HepG2 (cell line): ENCODE data around the gene CABLES2. TPM values are rescaled to one million over a fixed set of nuclear protein-coding genes. Genes with fewer than 3 reads are reported as not detected.

Experiments used
- CREM ChIP-seq, 2 experiments: sonication (generic) in 1 of 2; formaldehyde crosslinking in 1 of 2; IDR thresholded peaks; 2 replicates each; pipeline versions ENCODE4 v1.4.0 to v1.6.1; 2016 to 2020; ENCODE audit warnings: antibody characterized with exemption in 1 of 2, mild to moderate bottlenecking in 1 of 2, missing genetic modification reagents in 1 of 2
- DNMT1 ChIP-seq: sonication (generic); formaldehyde crosslinking; IDR thresholded peaks from 2 replicates; pipeline ENCODE4 v1.5.1; 2020; ENCODE audit warnings: mild to moderate bottlenecking, missing genetic modification reagents
- EEA1 ChIP-seq: sonication (generic); formaldehyde crosslinking; IDR thresholded peaks from 2 replicates; pipeline ENCODE4 v1.5.1; 2020; ENCODE audit warnings: mild to moderate bottlenecking, missing genetic modification reagents, borderline replicate concordance
- FOSL2 ChIP-seq: sonication (generic); formaldehyde crosslinking; IDR thresholded peaks from 2 replicates; pipeline ENCODE4 v1.4.0; 2020; ENCODE audit warnings: missing genetic modification reagents
- MAFF ChIP-seq: IDR thresholded peaks from 2 replicates; pipeline ENCODE4 v1.6.1; 2011; ENCODE audit warnings: low read depth, low read length, improper control_type of control experiment
- NFE2L1 ChIP-seq: sonication (generic); formaldehyde crosslinking; IDR thresholded peaks from 2 replicates; pipeline ENCODE4 v1.4.0; 2020; ENCODE audit warnings: missing genetic modification reagents, mild to moderate bottlenecking, borderline replicate concordance
- NONO ChIP-seq, 2 experiments: fragments of 450-650 bp in 1 of 2; sonication (generic) in 1 of 2; formaldehyde crosslinking in 1 of 2; IDR thresholded peaks in 1 of 2; conservative IDR thresholded peaks in 1 of 2; 2 replicates each; pipeline versions ENCODE4 v1.6.1 to v1.8.0; 2017 to 2022; ENCODE audit warnings: mild to moderate bottlenecking in 1 of 2, missing genetic modification reagents in 1 of 2, moderate library complexity in 1 of 2
- RXRB ChIP-seq: IDR thresholded peaks from 2 replicates; pipeline ENCODE4 v1.6.1; 2016; ENCODE audit warnings: borderline replicate concordance, missing genetic modification reagents, missing compliant biosample characterization
- STAT5B ChIP-seq: sonication (generic); formaldehyde crosslinking; IDR thresholded peaks from 2 replicates; pipeline ENCODE4 v1.4.0; 2020; ENCODE audit warnings: missing genetic modification reagents
- TCF7L2 ChIP-seq: IDR thresholded peaks from 2 replicates; pipeline ENCODE4 v1.6.1; 2011; ENCODE audit warnings: mild to moderate bottlenecking, low read depth, low read length, moderate library complexity
- TSC22D2 ChIP-seq: sonication (generic); formaldehyde crosslinking; IDR thresholded peaks from 2 replicates; pipeline ENCODE4 v1.5.1; 2020; ENCODE audit warnings: missing genetic modification reagents, mild to moderate bottlenecking, borderline replicate concordance
- XBP1 ChIP-seq: sonication (generic); formaldehyde crosslinking; IDR thresholded peaks from 2 replicates; pipeline ENCODE4 v1.5.0; 2020; ENCODE audit warnings: missing genetic modification reagents
- ZNF235 ChIP-seq: sonication (generic); formaldehyde crosslinking; IDR thresholded peaks from 2 replicates; pipeline ENCODE4 v1.8.1; 2023; ENCODE audit warnings: mild to moderate bottlenecking, missing genetic modification reagents, borderline replicate concordance
- ZNF747 ChIP-seq: sonication (generic); formaldehyde crosslinking; IDR thresholded peaks from 2 replicates; pipeline ENCODE4 v1.8.1; 2023; ENCODE audit warnings: missing genetic modification reagents, mild to moderate bottlenecking, borderline replicate concordance
- ZNF761 ChIP-seq: sonication (generic); formaldehyde crosslinking; conservative IDR thresholded peaks from 2 replicates; pipeline ENCODE4 v1.4.0; 2020; ENCODE audit warnings: mild to moderate bottlenecking, missing genetic modification reagents
- polyA plus RNA-seq, 8 experiments: library from polyadenylated mRNA; depleted of rRNA in 3 of 8; stranded (reverse) in 7 of 8; unstranded in 1 of 8; fragments of >200 nt; fragmentation: Illumina TruSeq in 4 of 8; extraction: Trizol in 4 of 8; gene quantifications; 2 replicates each; pipeline versions ENCODE4 v1.2.1 to v1.2.3, GENCODE V29; 2011 to 2016; ENCODE audit warnings: low read depth in 4 of 8, missing spikeins in 1 of 8, mixed read lengths in 1 of 8; ENCODE audit not compliant: insufficient read depth in 1 of 8
- total RNA-seq, 5 experiments: library from RNA; depleted of rRNA; stranded (reverse); fragments of >200 nt; fragmentation: Illumina TruSeq; extraction: Trizol; gene quantifications; 2 replicates each; pipeline ENCODE4 v1.2.3, GENCODE V29; 2016; ENCODE audit warnings: low read depth in 1 of 5
- TF ChIP-seq, protein P1 (sequence below): sonication (generic); formaldehyde crosslinking; IDR thresholded peaks from 2 replicates; pipeline ENCODE4 v1.4.0; 2020; ENCODE audit warnings: mild to moderate bottlenecking, missing genetic modification reagents
- TF ChIP-seq, protein P2 (sequence below): fragments of 450-650 bp; IDR thresholded peaks from 2 replicates; pipeline ENCODE4 v1.6.1; 2017; ENCODE audit warnings: mild to moderate bottlenecking

CABLES2 gene
- total and polyA plus RNA-seq, 2 of the 13 experiments (the other 11 are each of a cell fraction or from before 2014, with no cell fraction given), result 5.2 to 9.7 TPM

- TF ChIP-seq, protein P1, sequence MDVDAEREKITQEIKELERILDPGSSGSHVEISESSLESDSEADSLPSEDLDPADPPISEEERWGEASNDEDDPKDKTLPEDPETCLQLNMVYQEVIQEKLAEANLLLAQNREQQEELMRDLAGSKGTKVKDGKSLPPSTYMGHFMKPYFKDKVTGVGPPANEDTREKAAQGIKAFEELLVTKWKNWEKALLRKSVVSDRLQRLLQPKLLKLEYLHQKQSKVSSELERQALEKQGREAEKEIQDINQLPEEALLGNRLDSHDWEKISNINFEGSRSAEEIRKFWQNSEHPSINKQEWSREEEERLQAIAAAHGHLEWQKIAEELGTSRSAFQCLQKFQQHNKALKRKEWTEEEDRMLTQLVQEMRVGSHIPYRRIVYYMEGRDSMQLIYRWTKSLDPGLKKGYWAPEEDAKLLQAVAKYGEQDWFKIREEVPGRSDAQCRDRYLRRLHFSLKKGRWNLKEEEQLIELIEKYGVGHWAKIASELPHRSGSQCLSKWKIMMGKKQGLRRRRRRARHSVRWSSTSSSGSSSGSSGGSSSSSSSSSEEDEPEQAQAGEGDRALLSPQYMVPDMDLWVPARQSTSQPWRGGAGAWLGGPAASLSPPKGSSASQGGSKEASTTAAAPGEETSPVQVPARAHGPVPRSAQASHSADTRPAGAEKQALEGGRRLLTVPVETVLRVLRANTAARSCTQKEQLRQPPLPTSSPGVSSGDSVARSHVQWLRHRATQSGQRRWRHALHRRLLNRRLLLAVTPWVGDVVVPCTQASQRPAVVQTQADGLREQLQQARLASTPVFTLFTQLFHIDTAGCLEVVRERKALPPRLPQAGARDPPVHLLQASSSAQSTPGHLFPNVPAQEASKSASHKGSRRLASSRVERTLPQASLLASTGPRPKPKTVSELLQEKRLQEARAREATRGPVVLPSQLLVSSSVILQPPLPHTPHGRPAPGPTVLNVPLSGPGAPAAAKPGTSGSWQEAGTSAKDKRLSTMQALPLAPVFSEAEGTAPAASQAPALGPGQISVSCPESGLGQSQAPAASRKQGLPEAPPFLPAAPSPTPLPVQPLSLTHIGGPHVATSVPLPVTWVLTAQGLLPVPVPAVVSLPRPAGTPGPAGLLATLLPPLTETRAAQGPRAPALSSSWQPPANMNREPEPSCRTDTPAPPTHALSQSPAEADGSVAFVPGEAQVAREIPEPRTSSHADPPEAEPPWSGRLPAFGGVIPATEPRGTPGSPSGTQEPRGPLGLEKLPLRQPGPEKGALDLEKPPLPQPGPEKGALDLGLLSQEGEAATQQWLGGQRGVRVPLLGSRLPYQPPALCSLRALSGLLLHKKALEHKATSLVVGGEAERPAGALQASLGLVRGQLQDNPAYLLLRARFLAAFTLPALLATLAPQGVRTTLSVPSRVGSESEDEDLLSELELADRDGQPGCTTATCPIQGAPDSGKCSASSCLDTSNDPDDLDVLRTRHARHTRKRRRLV (CRISPR knock-in tag), result peak; percentile 59; the same call in 1 of the 2 replicates
- TF ChIP-seq DNMT1 (CRISPR knock-in tag) (peak; percentile 52; the same call in 1 of the 2 replicates), ZNF761 (no peak), STAT5B (no peak), TCF7L2 (no peak), CREM (IDR thresholded peaks at IDR 0.05) (no peak; the same call in 1 of the 2 replicates), CREM (CRISPR knock-in tag; IDR thresholded peaks at IDR 0.05) (no peak), FOSL2 (peak; percentile 61), RXRB (CRISPR knock-in tag) (peak; percentile 66), XBP1 (CRISPR knock-in tag) (no peak), MAFF (0 out of 2 replicates have a peak, but pooled peaks have one; percentile 18), ZNF747 (no peak; the same call in 1 of the 2 replicates), NONO (IDR thresholded peaks at IDR 0.05) (no peak), NONO (CRISPR knock-in tag; conservative IDR thresholded peaks at IDR 0.05) (0 out of 2 replicates have a peak, but pooled peaks have one; percentile 0), EEA1 (no peak), NFE2L1 (CRISPR knock-in tag) (no peak), TSC22D2 (CRISPR knock-in tag) (no peak), ZNF235 (CRISPR knock-in tag) (peak; percentile 38; the same call in 1 of the 2 replicates)
- TF ChIP-seq, protein P2, sequence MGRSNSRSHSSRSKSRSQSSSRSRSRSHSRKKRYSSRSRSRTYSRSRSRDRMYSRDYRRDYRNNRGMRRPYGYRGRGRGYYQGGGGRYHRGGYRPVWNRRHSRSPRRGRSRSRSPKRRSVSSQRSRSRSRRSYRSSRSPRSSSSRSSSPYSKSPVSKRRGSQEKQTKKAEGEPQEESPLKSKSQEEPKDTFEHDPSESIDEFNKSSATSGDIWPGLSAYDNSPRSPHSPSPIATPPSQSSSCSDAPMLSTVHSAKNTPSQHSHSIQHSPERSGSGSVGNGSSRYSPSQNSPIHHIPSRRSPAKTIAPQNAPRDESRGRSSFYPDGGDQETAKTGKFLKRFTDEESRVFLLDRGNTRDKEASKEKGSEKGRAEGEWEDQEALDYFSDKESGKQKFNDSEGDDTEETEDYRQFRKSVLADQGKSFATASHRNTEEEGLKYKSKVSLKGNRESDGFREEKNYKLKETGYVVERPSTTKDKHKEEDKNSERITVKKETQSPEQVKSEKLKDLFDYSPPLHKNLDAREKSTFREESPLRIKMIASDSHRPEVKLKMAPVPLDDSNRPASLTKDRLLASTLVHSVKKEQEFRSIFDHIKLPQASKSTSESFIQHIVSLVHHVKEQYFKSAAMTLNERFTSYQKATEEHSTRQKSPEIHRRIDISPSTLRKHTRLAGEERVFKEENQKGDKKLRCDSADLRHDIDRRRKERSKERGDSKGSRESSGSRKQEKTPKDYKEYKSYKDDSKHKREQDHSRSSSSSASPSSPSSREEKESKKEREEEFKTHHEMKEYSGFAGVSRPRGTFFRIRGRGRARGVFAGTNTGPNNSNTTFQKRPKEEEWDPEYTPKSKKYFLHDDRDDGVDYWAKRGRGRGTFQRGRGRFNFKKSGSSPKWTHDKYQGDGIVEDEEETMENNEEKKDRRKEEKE, result no peak
These were observed 24.5 kb downstream of the CABLES2 start (continued) for GRCh38 chr20:62382306-62383198.
